Spleen (tissue), 7 donors: ENCODE results near the gene SPATA6.
"Not testable (repeated sequence)": the region's sequence is repeated elsewhere in the genome, so short reads cannot be mapped to it uniquely, and the experiment has no call there.

Experiments used
- CTCF ChIP-seq, 11 experiments: fragments of 200-600 bp in 7 of 11; fragments of 450-650 bp in 4 of 11; sonication (generic) in 4 of 11; IDR thresholded peaks in 8 of 11; conservative IDR thresholded peaks in 3 of 11; 1 replicate in 7 of 11; 2 replicates in 4 of 11; pipeline versions ENCODE4 v1.4.0 to v1.8.0; 2016 to 2021; ENCODE audit warnings: antibody characterized with exemption in 11 of 11, inconsistent platforms in 4 of 11, mild to moderate bottlenecking in 1 of 11
- POLR2A ChIP-seq, 3 donors: fragments of 450-650 bp; IDR thresholded peaks; one replicate each; pipeline ENCODE4 v1.5.1; 2017; ENCODE audit warnings: antibody characterized with exemption in 3 of 3, mild to moderate bottlenecking in 1 of 3
- donor health status: DM: no; HTN: no; CAD: no; lungs with moderate emphysema.
- donor health status: DM: no; HTN: no; CAD: no.
- donor health status: DM: no; HTN: no; CAD: no.

DNA sequence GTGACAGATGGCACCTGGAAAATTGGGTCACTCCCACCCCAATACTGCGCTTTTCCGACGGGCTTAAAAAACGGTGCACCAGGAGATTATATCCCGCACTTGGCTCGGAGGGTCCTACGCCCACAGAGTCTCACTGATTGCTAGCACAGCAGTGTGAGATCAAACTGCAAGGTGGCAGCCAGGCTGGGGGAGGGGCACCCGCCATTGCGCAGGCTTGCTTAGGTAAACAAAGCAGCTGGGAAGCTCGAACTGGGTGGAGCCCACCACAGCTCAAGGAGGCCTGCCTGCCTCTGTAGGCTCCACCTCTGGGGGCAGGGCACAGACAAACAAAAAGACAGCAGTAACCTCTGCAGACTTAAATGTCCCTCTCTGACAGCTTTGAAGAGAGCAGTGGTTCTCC is 194.6 kb downstream of the SPATA6 start:
- not testable (repeated sequence) for TF ChIP-seq CTCF (IDR thresholded peaks at IDR 0.05 in 8 of 11, conservative IDR thresholded peaks at IDR 0.05 in 3 of 11); POLR2A (IDR thresholded peaks at IDR 0.05)
